Esophagus muscularis mucosa (tissue), 4 donors: ENCODE results near the gene CLCA1. TPM values are rescaled to one million over a fixed set of nuclear protein-coding genes. Genes with fewer than 3 reads are reported as not detected.
A peak's percentile ranks its signal among the peaks of the same experiment; 100 is the strongest.

Source experiments
- DNase-seq: peaks from one replicate; pipeline ENCODE4 v3.0.0-alpha.2; 2017; ENCODE audit errors: extremely low spot score
- H3K27ac ChIP-seq, 4 donors: fragments of 200-600 bp; sonication (generic); replicated peaks in 1 of 4; 1 replicate in 3 of 4; 2 replicates in 1 of 4; pipeline ENCODE4 v1.5.1; 2016 to 2019; ENCODE audit warnings: mild to moderate bottlenecking in 1 of 4
- H3K27me3 ChIP-seq, 4 donors: fragments of 200-600 bp; sonication (generic); one replicate each; pipeline versions ENCODE4 v1.5.1 to v1.6.0; 2016 to 2019
- H3K36me3 ChIP-seq, 4 donors: fragments of 200-600 bp; sonication (generic); one replicate each; pipeline ENCODE4 v1.5.1; 2016 to 2019
- H3K4me1 ChIP-seq, 4 donors: fragments of 200-600 bp; sonication (generic); one replicate each; pipeline ENCODE4 v1.5.1; 2016 to 2019
- H3K4me3 ChIP-seq, 4 donors: fragments of 200-600 bp; sonication (generic); 1 replicate in 2 of 4; 2 replicates in 2 of 4; pipeline ENCODE4 v1.5.1; 2016 to 2019; ENCODE audit warnings: mild to moderate bottlenecking in 4 of 4, moderate library complexity in 1 of 4
- H3K9me3 ChIP-seq, 4 donors: fragments of 200-600 bp; sonication (generic); 1 replicate in 3 of 4; 2 replicates in 1 of 4; pipeline ENCODE4 v1.5.1; 2016 to 2019
- EP300 ChIP-seq: sonication (generic); formaldehyde crosslinking; IDR thresholded peaks from one replicate; pipeline ENCODE4 v1.6.1; 2017; ENCODE audit warnings: antibody characterized with exemption
- POLR2A ChIP-seq: fragments of 450-650 bp; IDR thresholded peaks from one replicate; pipeline ENCODE4 v1.6.1; 2017; ENCODE audit warnings: antibody characterized with exemption, moderate library complexity, mild to moderate bottlenecking, low read depth
- POLR2AphosphoS5 ChIP-seq, 2 donors: sonication (generic); formaldehyde crosslinking; IDR thresholded peaks; one replicate each; pipeline ENCODE4 v1.6.1; 2017; ENCODE audit warnings: antibody characterized with exemption in 2 of 2
- WGBS: methylation state at CpG from one replicate; pipeline ENCODE4 v1.1.5; 2018; 5-methylcytosine and 5-hydroxymethylcytosine counted together
- intact Hi-C: fragments of 100-400 bp; cut with DNase I; formaldehyde crosslinking; loops from one replicate; pipeline ENCODE4 v1.15.1; 2023
- total RNA-seq, 4 donors: library from RNA; depleted of rRNA; stranded (reverse); fragments of >200 nt; gene quantifications; one replicate each; pipeline versions ENCODE4 v1.1.0 to v1.2.1, GENCODE V29; 2016
- TF ChIP-seq, protein P1 (sequence below), 3 experiments: fragments of 200-600 bp in 2 of 3; fragments of 450-650 bp in 1 of 3; sonication (generic) in 2 of 3; IDR thresholded peaks; one replicate each; pipeline ENCODE4 v1.5.1; 2017 to 2019; ENCODE audit warnings: antibody characterized with exemption in 3 of 3, mild to moderate bottlenecking in 2 of 3, moderate library complexity in 1 of 3

CLCA1 gene
- total RNA-seq, 4 donors from 2014 or later = 0.11 TPM; not detected in 3

DNA sequence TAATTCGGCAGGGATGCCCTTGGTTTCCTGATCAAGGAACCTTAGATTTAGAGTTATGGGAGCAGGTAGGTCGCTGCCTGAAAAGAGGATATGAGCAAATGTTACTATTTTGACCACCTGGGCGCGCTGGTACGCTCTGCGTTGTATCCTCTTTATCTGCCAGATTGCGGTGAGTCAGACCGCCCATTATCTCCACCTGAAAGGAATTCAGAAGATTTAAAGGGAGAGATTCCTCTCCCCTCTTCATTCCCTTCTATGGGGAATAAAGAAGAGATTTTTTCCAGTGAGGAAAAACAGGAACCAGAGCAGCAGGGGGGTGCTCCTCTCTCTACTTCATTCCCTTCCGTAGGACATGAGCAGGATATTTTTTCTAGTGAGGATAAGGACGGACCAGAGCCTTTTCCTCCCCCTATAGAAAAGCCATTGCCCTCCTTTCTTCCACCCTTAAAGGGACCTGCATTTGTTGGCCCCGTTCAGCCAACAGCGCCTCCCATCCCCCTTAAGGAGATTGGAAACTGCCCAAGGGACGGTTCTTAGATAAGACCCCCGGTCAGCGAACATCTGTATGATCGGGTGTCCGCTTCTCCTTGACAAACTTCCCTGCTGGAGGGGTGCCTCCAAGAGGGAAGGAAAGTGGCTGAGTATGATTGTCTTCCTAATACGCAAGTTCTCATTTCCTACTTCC is 34.1 kb downstream of the CLCA1 start:
- intact Hi-C loops = no loop called here
- H3K4me3 ChIP-seq = peak overlapping the region; percentile 37 to 46 (median 44)
- no peak for TF ChIP-seq EP300
- no peak for TF ChIP-seq POLR2A
- TF ChIP-seq, protein P1, sequence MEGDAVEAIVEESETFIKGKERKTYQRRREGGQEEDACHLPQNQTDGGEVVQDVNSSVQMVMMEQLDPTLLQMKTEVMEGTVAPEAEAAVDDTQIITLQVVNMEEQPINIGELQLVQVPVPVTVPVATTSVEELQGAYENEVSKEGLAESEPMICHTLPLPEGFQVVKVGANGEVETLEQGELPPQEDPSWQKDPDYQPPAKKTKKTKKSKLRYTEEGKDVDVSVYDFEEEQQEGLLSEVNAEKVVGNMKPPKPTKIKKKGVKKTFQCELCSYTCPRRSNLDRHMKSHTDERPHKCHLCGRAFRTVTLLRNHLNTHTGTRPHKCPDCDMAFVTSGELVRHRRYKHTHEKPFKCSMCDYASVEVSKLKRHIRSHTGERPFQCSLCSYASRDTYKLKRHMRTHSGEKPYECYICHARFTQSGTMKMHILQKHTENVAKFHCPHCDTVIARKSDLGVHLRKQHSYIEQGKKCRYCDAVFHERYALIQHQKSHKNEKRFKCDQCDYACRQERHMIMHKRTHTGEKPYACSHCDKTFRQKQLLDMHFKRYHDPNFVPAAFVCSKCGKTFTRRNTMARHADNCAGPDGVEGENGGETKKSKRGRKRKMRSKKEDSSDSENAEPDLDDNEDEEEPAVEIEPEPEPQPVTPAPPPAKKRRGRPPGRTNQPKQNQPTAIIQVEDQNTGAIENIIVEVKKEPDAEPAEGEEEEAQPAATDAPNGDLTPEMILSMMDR (IDR thresholded peaks at IDR 0.05) = no peak
- no peak for TF ChIP-seq POLR2AphosphoS5 (IDR thresholded peaks at IDR 0.05)
- 72% methylated on average over 18 of the region's 18 CpGs for WGBS
- no peaks in the 10 kb centered on the region for H3K36me3 ChIP-seq
- H3K27ac ChIP-seq = peak overlapping the region; percentile 49 to 68 (median 54)
- peaks cover 0 to 39% (median 33%) of the 10 kb centered on the region in 4 donors for H3K4me1 ChIP-seq
- no peaks in the 10 kb centered on the region for H3K27me3 ChIP-seq
- H3K9me3 ChIP-seq = no peaks in the 10 kb centered on the region
- DNase-seq = no peak

DNA sequence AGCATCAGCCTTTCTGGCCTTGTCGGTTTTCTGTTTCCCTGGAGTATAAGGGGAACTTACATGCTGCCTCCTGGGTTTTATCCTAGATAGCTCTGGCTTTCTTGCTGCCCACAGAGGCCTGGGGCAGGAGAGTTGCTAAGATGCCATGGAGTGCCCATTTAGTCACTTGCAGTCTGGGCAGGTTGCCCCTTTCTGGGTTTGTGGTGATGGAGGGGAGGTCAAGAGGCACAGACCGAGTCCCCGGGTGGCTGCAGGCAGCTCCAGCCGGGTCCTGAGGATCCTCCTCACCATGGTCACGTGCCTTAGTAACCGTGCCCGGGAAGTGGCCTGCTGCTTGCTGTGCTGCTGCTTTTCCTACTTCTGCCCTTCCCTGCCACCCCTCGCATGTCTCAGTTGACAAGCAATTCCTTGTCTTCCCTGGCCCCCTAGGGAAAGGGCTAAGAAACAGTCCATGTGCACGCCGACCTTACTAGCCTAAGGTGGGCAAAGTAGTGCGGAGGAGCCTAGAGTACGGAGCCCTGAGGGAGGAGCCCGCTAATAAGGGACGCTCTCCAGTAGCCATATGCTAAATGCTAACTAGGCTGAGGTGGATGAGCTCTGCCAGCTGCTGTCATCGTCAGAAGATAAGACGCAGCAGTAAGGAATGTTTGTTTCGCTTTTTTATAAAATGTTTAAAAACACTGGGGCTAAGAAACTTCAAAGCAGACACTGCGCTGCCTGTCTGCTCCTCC is 34.8 kb downstream of the CLCA1 start:
- TF ChIP-seq, protein P1 (IDR thresholded peaks at IDR 0.05) = no peak
- TF ChIP-seq EP300 = no peak
- no peak for TF ChIP-seq POLR2A
- TF ChIP-seq POLR2AphosphoS5 (IDR thresholded peaks at IDR 0.05) = no peak
- no peaks in the 10 kb centered on the region for H3K27me3 ChIP-seq
- H3K4me3 ChIP-seq = peak overlapping the region; percentile 37 to 46 (median 44)
- H3K4me1 ChIP-seq = peaks cover 0 to 39% (median 33%) of the 10 kb centered on the region in 4 donors
- H3K9me3 ChIP-seq = no peaks in the 10 kb centered on the region
- H3K27ac ChIP-seq = peak overlapping the region; percentile 49 to 68 (median 54)
- intact Hi-C loops = no loop called here
- no peaks in the 10 kb centered on the region for H3K36me3 ChIP-seq
- DNase-seq = no peak
- 31% methylated on average over 18 of the region's 18 CpGs for WGBS

DNA sequence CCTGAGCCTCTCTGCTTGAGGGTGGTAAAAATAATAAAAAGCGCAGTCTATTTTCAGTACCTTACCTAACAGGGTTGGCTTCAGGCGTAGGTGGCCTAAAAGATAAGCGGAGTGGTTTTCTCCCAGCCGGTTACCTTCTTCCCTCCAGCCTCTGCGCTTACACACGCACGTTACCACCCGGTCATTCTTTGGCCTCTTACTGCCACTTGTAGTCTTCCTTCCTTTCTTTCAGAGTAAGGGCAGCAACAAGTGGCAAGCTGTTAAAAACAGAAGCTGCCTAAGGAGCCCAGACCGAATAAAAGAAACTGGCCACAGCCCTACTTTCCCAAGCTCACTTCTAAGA is 35.4 kb downstream of the CLCA1 start:
- no peak for DNase-seq
- 35% methylated on average over 9 of the region's 9 CpGs for WGBS
- Histone ChIP-seq H3K27me3 (no peaks in the 10 kb centered on the region), H3K27ac (peak overlapping the region; percentile 49 to 68 (median 54)), H3K4me3 (peak overlapping the region; percentile 37 to 46 (median 44)), H3K36me3 (no peaks in the 10 kb centered on the region), H3K4me1 (peaks cover 0 to 39% (median 33%) of the 10 kb centered on the region in 4 donors), H3K9me3 (no peaks in the 10 kb centered on the region)
- intact Hi-C loops = no loop called here
- TF ChIP-seq EP300 = no peak
- no peak for TF ChIP-seq POLR2AphosphoS5 (IDR thresholded peaks at IDR 0.05)
- no peak for TF ChIP-seq POLR2A
- TF ChIP-seq, protein P1 (IDR thresholded peaks at IDR 0.05) = no peak

DNA sequence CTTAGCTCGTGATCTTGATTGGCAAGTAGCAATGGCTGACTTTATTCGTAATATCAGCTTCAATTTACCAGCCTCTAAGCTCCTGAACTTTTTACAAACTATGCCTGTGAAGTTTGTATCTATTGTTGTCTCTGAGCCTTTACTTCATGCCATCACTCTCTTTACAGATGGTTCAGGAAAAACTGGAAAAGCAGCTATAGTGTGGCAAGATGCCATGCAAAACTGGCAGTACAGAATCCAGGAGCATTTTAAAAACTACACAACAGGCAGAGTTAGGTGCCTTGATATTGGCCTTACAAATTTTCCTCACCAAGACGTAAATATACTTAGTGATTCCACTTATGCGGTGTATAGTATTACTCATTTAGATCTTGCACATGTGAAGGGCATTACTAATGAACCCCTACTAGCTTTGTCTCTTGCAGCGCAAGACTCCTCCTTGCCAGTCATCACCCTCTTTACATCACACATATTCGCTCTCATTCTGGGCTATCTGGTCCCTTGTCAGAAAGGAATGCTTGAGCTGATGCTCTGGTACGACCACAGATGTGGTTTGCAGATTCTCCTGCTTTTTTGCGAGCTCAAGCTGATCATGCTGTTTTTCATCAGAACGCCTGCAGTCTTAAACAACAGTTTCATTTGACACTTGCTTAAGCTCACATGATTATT is 36.3 kb downstream of the CLCA1 start:
- intact Hi-C loops = loop anchor here (5.0 kb wide), 1 partner anchor 33 kb away; no protein-coding TSS in a partner anchor
- H3K27ac ChIP-seq = no peak overlapping the region
- no peaks in the 10 kb centered on the region for H3K27me3 ChIP-seq
- H3K4me3 ChIP-seq = no peak overlapping the region
- peaks cover 0 to 39% (median 33%) of the 10 kb centered on the region in 4 donors for H3K4me1 ChIP-seq
- no peak for DNase-seq
- no peaks in the 10 kb centered on the region for H3K9me3 ChIP-seq
- TF ChIP-seq POLR2A = no peak
- TF ChIP-seq EP300 = no peak
- no peak for TF ChIP-seq POLR2AphosphoS5 (IDR thresholded peaks at IDR 0.05)
- TF ChIP-seq, protein P1 (IDR thresholded peaks at IDR 0.05) = no peak
- WGBS = 67% methylated on average over 9 of the region's 9 CpGs
- no peaks in the 10 kb centered on the region for H3K36me3 ChIP-seq
